Mammary microvascular endothelial cell (primary cell): ENCODE results near the gene EEFSEC. TPM values are rescaled to one million over a fixed set of nuclear protein-coding genes. Genes with fewer than 3 reads are reported as not detected.

Experiments used
- total RNA-seq: library from RNA; depleted of rRNA; stranded (reverse); fragments of >200 nt; gene quantifications from 2 replicates; pipeline ENCODE4 v1.2.3, GENCODE V29; 2015

EEFSEC gene
- total RNA-seq = 10.4 and 11.8 TPM in 2 replicates

GRCh38 chr3:128153156-128154041 lies at the start of gene EEFSEC:
EEFSEC (plus strand) TSS chr3:128153481; CDS start chr3:128153508, 27 bp downstream.

GRCh38 chr3:128123538-128124368 lies 29.5 kb upstream of the EEFSEC start, which contains the start of gene RUVBL1:
RUVBL1 (minus strand) TSS chr3:128123812; CDS start chr3:128123724, 88 bp downstream.

Other genes with a start within 250 kb of the EEFSEC start
- not detected in 2 replicates for gene KBTBD12, start 238.2 kb upstream of the EEFSEC start, total RNA-seq
- 228 and 249 TPM in 2 replicates for gene SEC61A1, start 101.0 kb upstream of the EEFSEC start, total RNA-seq
- gene RUVBL1, start 29.7 kb upstream of the EEFSEC start, total RNA-seq = 84.0 and 89.2 TPM in 2 replicates